Kidney (tissue), 14 donors: ENCODE measurements around the gene PIP5K1B. TPM values are rescaled to one million over a fixed set of nuclear protein-coding genes. Genes with fewer than 3 reads are reported as not detected.

ENCODE experiments used
- DNase-seq, 5 donors: peaks; one replicate each; pipeline ENCODE4 v3.0.0-alpha.2; 2013 to 2020
- FAIRE-seq: peaks from 2 replicates; lab custom pipeline; 2012; peaks lifted over from hg19 to GRCh38; lab: Jason Lieb, UNC
- H3K27ac ChIP-seq, 2 donors: one replicate each; pipeline ENCODE4 v1.7.0; 2013; ENCODE audit warnings: low read depth in 2 of 2, low read length in 2 of 2, inconsistent platforms in 1 of 2
- H3K27me3 ChIP-seq: one replicate; pipeline ENCODE4 v1.7.1; 2013; ENCODE audit warnings: low read length, inconsistent platforms; ENCODE audit not compliant: control insufficient read depth, insufficient read depth
- H3K36me3 ChIP-seq, 3 donors: one replicate each; pipeline versions ENCODE4 v1.7.0 to v1.7.1; 2013; ENCODE audit warnings: low read length in 3 of 3, control low read depth in 1 of 3, inconsistent platforms in 1 of 3; ENCODE audit not compliant: insufficient read depth in 3 of 3, control insufficient read depth in 2 of 3
- H3K4me1 ChIP-seq, 3 donors: one replicate each; pipeline versions ENCODE4 v1.7.0 to v1.7.1; 2013; ENCODE audit warnings: low read length in 3 of 3, inconsistent platforms in 1 of 3, low read depth in 1 of 3; ENCODE audit not compliant: control insufficient read depth in 2 of 3, insufficient read depth in 2 of 3
- H3K4me3 ChIP-seq, 3 donors: one replicate each; pipeline versions ENCODE4 v1.7.0 to v1.8.1; 2013; ENCODE audit warnings: low read length in 3 of 3, control low read depth in 1 of 3, inconsistent platforms in 1 of 3
- H3K9ac ChIP-seq, 3 donors: one replicate each; pipeline versions ENCODE4 v1.7.0 to v1.7.1; 2013; ENCODE audit warnings: low read length in 3 of 3, control low read depth in 1 of 3, inconsistent platforms in 1 of 3
- H3K9me3 ChIP-seq, 3 donors: one replicate each; pipeline versions ENCODE4 v1.7.0 to v1.7.1; 2013; ENCODE audit warnings: low read length in 3 of 3, control low read depth in 1 of 3, inconsistent platforms in 1 of 3; ENCODE audit not compliant: control insufficient read depth in 2 of 3, insufficient read depth in 1 of 3
- CTCF ChIP-seq: IDR thresholded peaks from 3 replicates; pipeline ENCODE4 v1.5.1; 2012; ENCODE audit warnings: mild to moderate bottlenecking, moderate library complexity, borderline replicate concordance; ENCODE audit not compliant: insufficient read depth; ENCODE audit errors: extremely low read depth
- intact Hi-C: fragments of 100-400 bp; cut with DNase I; formaldehyde crosslinking; loops from one replicate; pipeline ENCODE4 v1.11.1; 2022
- polyA plus RNA-seq: library from polyadenylated mRNA; stranded (reverse); fragments of 350-450 nt; fragmentation: Illumina TruSeq; extraction: RNeasy Lipid Tissue Mini Kit (QIAGEN cat#74804); gene quantifications from one replicate; pipeline ENCODE4 v1.2.3, GENCODE V29; 2014; ENCODE audit warnings: low read depth, low replicate concordance; ENCODE audit not compliant: insufficient read depth
- total RNA-seq: library from RNA; stranded (reverse); fragmentation: NEBNext Ultra II Directional; extraction: Animal tissue kit (Norgen Biotek cat#: 25700); gene quantifications from one replicate; pipeline ENCODE4 v1.2.1, GENCODE V29; 2021
- donor health status: control.
- donor health status: control.
- donor health status: control.
- donor health status: control.
- donor health status: control.
- donor health status: DM: yes; HTN: yes; CAD: no.
- donor health status: Normal renal cell carcinoma (clear cell type).

PIP5K1B gene
- total and polyA plus RNA-seq, 2 donors from 2014 or later: 9.4 to 10.1 TPM

GRCh38 chr9:68822596-68823165 is 117.6 kb downstream of the PIP5K1B start:
- Histone ChIP-seq H3K36me3 (no peaks in the 10 kb centered on the region), H3K4me3 (no peak overlapping the region), H3K4me1 (peaks cover 0 to 5% (median 4%) of the 10 kb centered on the region in 3 donors), H3K9me3 (no peaks in the 10 kb centered on the region), H3K9ac (no peak overlapping the region), H3K27ac (no peak overlapping the region), H3K27me3 (no peaks in the 10 kb centered on the region)
- intact Hi-C loops: no loop called here
- DNase-seq: no peak
- no peak for FAIRE-seq
- no peak for TF ChIP-seq CTCF

GRCh38 chr9:68825762-68826472 is 120.9 kb downstream of the PIP5K1B start:
- TF ChIP-seq CTCF: no peak
- intact Hi-C loops: no loop called here
- Histone ChIP-seq H3K9me3 (no peaks in the 10 kb centered on the region), H3K36me3 (no peaks in the 10 kb centered on the region), H3K27me3 (no peaks in the 10 kb centered on the region), H3K4me3 (no peak overlapping the region), H3K4me1 (peaks cover 0 to 5% (median 4%) of the 10 kb centered on the region in 3 donors), H3K27ac (peak overlapping the region in 1 of 2 donors; percentile 23), H3K9ac (peak overlapping the region in 1 of 3 donors; percentile 28)
- FAIRE-seq (no peak), DNase-seq (no peak)

- no peaks in the 10 kb centered on the region for H3K27me3 ChIP-seq
- no peaks in the 10 kb centered on the region for H3K9me3 ChIP-seq
- H3K9ac ChIP-seq: no peak overlapping the region
- no peak overlapping the region for H3K4me3 ChIP-seq
- intact Hi-C loops: no loop called here
- no peak for FAIRE-seq
- no peak overlapping the region for H3K27ac ChIP-seq
- H3K36me3 ChIP-seq: no peaks in the 10 kb centered on the region
- no peak for DNase-seq
- H3K4me1 ChIP-seq: peaks cover 0 to 5% (median 4%) of the 10 kb centered on the region in 3 donors
- TF ChIP-seq CTCF: no peak
Observed at GRCh38 chr9:68827837-68828744, 123.1 kb downstream of the PIP5K1B start.
